Left ventricle myocardium inferior (tissue), 1 donor: ENCODE data around the gene TMA7. TPM values are rescaled to one million over a fixed set of nuclear protein-coding genes. Genes with fewer than 3 reads are reported as not detected.
A peak's percentile ranks its signal among the peaks of the same experiment; 100 is the strongest.

ENCODE experiments used
- DNase-seq: peaks from one replicate; pipeline ENCODE4 v3.0.0-alpha.2; 2020
- H3K27ac ChIP-seq: fragments of 200-600 bp; replicated peaks from 2 replicates; pipeline ENCODE4 v1.8.0; 2021
- H3K27me3 ChIP-seq: fragments of 200-600 bp; 2 replicates; pipeline ENCODE4 v1.8.0; 2021; ENCODE audit warnings: low read depth
- H3K36me3 ChIP-seq: fragments of 200-600 bp; 2 replicates; pipeline ENCODE4 v1.8.0; 2021
- H3K4me1 ChIP-seq: fragments of 200-600 bp; 2 replicates; pipeline ENCODE4 v1.8.0; 2021
- H3K4me3 ChIP-seq: fragments of 200-600 bp; 2 replicates; pipeline ENCODE4 v1.8.0; 2021; ENCODE audit warnings: mild to moderate bottlenecking, moderate library complexity
- H3K9me3 ChIP-seq: fragments of 200-600 bp; replicated peaks from 2 replicates; pipeline ENCODE4 v1.8.0; 2021
- intact Hi-C: fragments of 100-400 bp; cut with micrococcal nuclease; formaldehyde crosslinking; loops from one replicate; pipeline ENCODE4 v1.11.0; 2022
- total RNA-seq: library from RNA; stranded (reverse); fragmentation: NEBNext Ultra II Directional; extraction: Animal tissue kit (Norgen Biotek cat#: 25700); gene quantifications from one replicate; pipeline ENCODE4 v1.2.1, GENCODE V29; 2021
- TF ChIP-seq, protein P1 (sequence below): fragments of 200-600 bp; IDR thresholded peaks from 2 replicates; pipeline ENCODE4 v1.8.0; 2021; ENCODE audit warnings: antibody characterized with exemption, mild to moderate bottlenecking, borderline replicate concordance
- donor health status: DM: no; HTN: yes; CAD: no; lungs with severe emphysema.

The TMA7 gene
- total RNA-seq, 1 donor from 2014 or later = 258 TPM

DNA sequence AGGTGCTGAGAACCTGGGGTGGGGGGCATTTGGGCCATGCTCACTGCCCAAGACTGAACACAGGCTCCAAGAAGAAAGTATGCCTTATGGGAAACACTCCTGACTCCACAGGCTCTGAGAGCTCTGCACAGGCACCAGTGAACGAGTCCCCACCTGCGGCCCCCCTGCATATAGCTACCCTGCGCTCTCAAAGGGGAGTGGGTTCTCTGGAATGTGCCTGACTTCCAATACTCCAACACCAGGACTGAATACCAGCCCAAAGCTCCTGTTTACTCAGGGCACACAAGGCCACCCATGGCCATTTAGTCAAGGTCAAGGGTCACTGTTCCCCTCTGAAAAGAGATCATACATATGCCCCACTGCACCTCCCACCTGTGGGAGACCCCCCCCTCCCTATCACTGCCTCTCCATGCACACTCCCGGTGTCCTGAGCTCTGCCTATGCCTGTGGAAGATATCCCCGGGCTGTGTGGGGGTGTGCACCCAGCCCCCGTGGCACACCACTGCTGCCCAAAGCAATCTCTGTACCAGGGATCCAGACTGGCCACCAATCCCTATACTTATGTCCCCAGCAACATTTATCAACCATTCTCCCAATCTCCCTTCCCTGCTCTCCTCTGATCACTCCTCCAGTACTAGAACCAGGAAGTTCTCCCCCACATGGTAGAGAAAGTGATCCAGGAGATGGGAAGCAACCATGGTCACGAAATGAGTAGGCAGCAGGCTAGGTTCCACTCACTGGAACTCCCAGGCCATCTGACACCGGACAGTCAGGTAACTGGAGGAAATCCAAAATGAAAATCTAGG is 8.6 kb upstream of the TMA7 start:
- no peaks in the 10 kb centered on the region for H3K27me3 ChIP-seq
- peak overlapping the region; percentile 94 for H3K27ac ChIP-seq
- TF ChIP-seq, protein P1, sequence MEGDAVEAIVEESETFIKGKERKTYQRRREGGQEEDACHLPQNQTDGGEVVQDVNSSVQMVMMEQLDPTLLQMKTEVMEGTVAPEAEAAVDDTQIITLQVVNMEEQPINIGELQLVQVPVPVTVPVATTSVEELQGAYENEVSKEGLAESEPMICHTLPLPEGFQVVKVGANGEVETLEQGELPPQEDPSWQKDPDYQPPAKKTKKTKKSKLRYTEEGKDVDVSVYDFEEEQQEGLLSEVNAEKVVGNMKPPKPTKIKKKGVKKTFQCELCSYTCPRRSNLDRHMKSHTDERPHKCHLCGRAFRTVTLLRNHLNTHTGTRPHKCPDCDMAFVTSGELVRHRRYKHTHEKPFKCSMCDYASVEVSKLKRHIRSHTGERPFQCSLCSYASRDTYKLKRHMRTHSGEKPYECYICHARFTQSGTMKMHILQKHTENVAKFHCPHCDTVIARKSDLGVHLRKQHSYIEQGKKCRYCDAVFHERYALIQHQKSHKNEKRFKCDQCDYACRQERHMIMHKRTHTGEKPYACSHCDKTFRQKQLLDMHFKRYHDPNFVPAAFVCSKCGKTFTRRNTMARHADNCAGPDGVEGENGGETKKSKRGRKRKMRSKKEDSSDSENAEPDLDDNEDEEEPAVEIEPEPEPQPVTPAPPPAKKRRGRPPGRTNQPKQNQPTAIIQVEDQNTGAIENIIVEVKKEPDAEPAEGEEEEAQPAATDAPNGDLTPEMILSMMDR = no peak
- intact Hi-C loops = loop anchor here (10.0 kb wide), 1 partner anchor 157 kb away; no protein-coding TSS in a partner anchor
- no peak for DNase-seq
- no peak overlapping the region for H3K4me3 ChIP-seq
- peaks cover 15% of the 10 kb centered on the region for H3K36me3 ChIP-seq
- H3K9me3 ChIP-seq = no peaks in the 10 kb centered on the region
- H3K4me1 ChIP-seq = peaks cover 59% of the 10 kb centered on the region

DNA sequence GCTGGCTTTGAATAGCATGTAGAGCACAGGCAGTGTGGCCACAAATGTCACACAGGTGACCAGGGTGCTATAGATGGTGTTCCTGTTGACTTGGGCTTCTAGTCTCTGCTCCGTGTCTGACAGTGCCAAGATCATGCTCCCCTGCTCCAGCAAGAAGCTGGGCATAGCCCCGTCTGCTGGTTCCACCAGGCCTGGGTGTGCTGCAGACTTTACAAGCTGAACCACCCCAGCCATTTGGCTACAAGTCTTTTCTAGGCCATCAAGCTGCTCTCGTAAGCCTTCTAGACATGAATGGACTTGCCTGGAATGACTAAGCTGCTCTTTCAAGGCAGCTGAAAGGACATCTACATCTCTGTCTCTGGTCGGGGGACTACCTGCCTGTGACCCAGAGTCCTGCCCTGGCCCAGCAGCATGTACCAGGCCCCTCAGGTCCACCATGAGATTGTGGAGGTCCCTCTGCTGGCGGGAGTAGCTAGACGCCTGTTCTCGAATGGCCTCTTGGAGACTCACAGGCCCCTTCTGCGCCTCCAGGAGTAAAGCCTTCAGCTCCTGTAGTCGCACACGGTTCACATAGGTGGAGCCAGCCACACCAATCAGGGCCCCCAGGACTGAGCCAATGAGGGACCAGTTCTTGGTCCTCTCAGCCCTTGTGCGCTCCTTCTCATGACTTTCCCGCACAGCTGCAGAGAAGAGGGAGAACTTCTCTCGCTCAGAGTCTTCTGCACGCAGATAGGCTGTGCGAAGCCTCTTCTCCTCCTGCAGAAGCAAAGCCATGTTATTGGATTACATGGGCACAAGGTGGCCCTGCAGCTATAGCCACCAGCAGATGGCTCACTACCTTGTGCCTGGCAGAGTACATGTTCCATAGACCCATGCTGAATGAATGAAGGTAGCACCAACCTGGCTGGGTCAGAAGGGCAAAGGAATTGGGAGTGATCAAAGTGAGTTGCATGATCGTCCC is 7.4 kb upstream of the TMA7 start:
- peak overlapping the region; percentile 57 for H3K27ac ChIP-seq
- peaks cover 47% of the 10 kb centered on the region for H3K4me1 ChIP-seq
- H3K36me3 ChIP-seq = peaks cover 15% of the 10 kb centered on the region
- intact Hi-C loops = loop anchor here (10.0 kb wide), 1 partner anchor 158 kb away; no protein-coding TSS in a partner anchor
- TF ChIP-seq, protein P1 = peak; percentile 5
- no peak for DNase-seq
- no peaks in the 10 kb centered on the region for H3K9me3 ChIP-seq
- no peak overlapping the region for H3K4me3 ChIP-seq
- no peaks in the 10 kb centered on the region for H3K27me3 ChIP-seq

DNA sequence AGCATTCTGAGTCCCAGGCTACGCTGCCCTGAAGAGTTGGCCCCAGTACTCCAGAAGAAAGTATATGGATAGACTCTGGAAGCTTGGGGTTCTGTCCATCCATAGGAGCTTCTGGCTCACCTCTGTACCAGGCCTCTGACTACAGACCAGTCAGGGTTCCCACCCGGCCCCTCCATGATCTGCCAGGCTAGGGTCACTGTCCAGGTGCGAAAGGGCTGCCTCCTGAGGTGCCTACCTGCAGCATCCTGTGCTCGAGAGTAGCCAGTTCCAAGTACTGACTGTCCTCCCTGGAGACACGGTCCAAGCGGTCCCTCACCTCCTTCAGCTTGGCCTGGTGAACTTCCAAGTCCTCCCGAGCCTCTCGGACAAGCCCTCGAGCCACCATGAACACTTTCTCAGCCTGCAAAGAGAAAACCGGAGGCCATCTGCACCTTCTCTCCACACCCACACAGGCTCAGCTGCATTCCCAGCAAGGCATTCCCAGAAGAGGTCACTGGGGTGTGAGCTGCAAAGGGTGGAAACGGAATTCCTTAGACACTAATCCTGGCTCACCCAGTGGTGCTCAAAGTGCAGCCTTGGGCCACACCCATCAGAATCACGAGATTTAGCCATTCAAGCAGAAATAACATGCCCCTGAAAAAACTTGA is 6.5 kb upstream of the TMA7 start:
- Histone ChIP-seq H3K9me3 (no peaks in the 10 kb centered on the region), H3K4me1 (peaks cover 38% of the 10 kb centered on the region), H3K4me3 (peak overlapping the region; percentile 11), H3K27ac (peak overlapping the region; percentile 57), H3K27me3 (no peaks in the 10 kb centered on the region), H3K36me3 (peaks cover 15% of the 10 kb centered on the region)
- TF ChIP-seq, protein P1 = no peak
- DNase-seq = no peak
- intact Hi-C loops = loop anchor here (10.0 kb wide), 1 partner anchor 159 kb away; no protein-coding TSS in a partner anchor

DNA sequence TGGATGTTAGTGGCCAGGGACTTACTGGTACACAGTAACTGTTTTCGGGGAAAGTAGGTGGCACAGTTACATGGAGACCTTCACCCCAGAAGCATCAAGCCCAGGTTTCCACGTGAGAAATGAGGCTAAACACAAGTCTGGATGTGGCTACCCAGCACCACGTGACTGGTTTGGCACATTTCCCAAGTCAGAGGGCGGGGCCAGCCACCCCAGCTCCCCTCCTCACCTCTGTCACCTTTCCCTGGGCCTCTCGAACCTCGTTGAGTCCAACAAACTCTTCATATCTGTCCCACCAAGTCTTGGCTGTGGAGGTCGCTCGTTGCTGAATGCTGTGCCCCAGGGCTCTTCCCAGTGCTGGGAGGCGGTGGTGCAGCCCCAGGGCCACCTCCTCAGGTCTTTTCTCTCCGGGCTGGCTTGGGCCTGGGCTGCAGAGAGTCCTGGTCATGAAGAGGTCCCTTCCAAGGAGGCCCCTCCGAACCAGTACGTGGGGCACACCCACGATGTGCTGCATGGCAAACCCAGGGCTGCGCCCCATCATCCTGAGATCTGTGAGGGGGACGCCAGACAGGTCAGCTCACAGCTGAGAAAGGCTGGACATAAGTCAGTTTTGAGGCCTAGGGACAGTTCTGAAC is 5.3 kb upstream of the TMA7 start:
- intact Hi-C loops = loop anchor here (5.0 to 10.0 kb wide), 2 partner anchors 32 to 160 kb away; no protein-coding TSS in a partner anchor
- TF ChIP-seq, protein P1 = no peak
- no peaks in the 10 kb centered on the region for H3K27me3 ChIP-seq
- no peak for DNase-seq
- peak overlapping the region; percentile 57 for H3K27ac ChIP-seq
- no peaks in the 10 kb centered on the region for H3K9me3 ChIP-seq
- peaks cover 15% of the 10 kb centered on the region for H3K36me3 ChIP-seq
- H3K4me3 ChIP-seq = no peak overlapping the region
- peaks cover 37% of the 10 kb centered on the region for H3K4me1 ChIP-seq
